Left renal cortex interstitium (tissue), 4 donors: ENCODE measurements around the gene KIDINS220. TPM values are rescaled to one million over a fixed set of nuclear protein-coding genes. Genes with fewer than 3 reads are reported as not detected.

ENCODE experiments used
- DNase-seq, 4 donors: peaks; one replicate each; pipeline ENCODE4 v3.0.0-alpha.2; 2013; ENCODE audit warnings: low read depth in 4 of 4, low spot score in 2 of 4, missing footprints in 1 of 4
- polyA plus RNA-seq, 4 donors: library from polyadenylated mRNA; unstranded; fragments of 120-200 nt; gene quantifications; one replicate each; pipeline ENCODE4 v1.2.1, GENCODE V29; 2013; ENCODE audit not compliant: insufficient read length in 4 of 4

Gene KIDINS220
- polyA plus RNA-seq, 4 donors: 81.8 to 102 (median 95.7) TPM

DNA sequence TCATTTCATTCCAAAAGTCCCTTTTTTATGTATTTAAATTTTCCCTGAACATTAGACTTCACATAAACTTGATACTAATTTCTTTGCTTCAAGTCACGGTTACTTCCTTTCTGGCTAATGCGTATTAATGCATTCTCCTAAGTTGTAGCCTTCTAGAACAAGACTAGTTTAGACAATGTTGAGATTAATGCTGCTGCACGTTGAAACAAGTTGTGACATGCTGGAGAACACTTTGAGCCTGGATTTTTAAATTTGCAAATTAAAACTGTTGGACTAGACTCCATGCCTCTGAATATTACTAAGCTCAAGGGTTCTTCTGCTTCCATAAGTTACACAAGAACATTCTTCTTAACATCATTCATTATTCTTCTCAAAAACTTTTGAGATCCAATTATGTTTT, 126.5 kb downstream of the KIDINS220 start:
- no peak for DNase-seq

DNA sequence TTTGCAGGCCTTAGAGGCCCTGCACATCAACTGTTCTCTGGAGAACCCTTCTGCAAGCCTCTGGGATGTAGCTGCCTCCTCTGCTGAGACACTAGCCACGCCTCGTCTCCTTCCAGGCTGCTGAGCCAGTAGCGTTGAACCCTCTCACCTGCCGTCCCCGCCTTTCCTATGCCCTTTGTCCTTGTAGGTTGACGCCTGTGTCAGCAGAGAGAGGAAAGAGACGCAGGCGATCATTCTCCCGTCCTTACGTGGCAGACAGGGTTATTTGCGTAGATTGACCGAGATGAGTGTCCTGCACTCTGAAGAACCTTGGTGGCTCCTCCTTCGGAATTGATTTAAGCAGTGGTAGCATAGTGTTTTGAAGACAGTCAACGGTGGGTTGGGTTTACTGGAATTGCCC, 127.8 kb downstream of the KIDINS220 start:
- DNase-seq: no peak

DNA sequence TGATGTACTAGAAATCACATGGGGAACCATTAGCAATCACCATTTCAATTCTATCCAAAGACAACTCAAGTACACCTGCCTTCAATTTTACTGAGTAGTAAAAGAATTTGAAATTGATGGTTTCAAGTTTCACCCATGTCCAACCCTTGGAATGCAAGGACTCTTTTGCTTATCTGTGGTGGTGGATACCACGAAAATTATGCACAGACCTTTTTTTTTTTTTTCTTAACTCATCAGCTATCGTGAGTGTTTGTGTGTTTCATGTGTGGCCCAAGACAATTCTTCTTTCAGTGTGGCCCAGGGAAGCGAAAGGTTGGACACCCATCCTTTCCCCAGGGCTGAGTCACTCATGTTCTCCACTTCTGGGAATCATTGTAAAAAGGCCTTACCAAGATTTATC, 132.5 kb downstream of the KIDINS220 start:
- no peak for DNase-seq

DNA sequence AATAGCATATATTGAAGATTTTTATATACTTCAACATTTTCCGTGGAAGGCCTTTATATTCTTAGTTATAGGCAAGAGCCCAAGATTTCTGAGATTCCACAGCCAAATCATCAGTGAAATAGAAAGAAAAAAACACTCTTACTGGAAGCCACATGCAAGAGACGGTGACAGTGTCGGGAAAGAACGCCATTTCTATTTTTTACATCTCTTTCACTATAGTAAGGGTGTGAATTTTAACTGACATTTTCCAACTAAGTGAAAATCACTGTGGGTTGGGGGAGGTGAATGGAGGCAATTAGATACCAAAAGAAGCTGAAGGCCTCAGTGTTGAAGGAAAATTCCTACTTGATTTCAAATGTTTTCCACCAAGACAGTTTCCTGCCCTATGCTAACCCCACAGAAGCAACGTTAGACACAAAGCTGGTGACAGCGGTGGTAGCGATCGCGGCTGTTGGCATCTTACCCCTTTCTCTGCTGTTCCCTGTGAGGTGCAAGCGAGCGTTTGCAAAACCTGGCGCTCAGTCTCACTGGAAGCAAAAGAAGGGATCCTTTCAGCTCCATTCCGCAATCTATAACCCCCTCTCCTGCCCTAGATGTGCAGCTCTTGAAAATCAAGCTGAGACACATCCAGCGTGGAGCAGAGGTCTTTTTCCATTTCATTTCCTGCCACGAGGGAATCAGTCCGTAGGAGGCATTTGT, 135.6 kb downstream of the KIDINS220 start:
- DNase-seq: no peak

DNA sequence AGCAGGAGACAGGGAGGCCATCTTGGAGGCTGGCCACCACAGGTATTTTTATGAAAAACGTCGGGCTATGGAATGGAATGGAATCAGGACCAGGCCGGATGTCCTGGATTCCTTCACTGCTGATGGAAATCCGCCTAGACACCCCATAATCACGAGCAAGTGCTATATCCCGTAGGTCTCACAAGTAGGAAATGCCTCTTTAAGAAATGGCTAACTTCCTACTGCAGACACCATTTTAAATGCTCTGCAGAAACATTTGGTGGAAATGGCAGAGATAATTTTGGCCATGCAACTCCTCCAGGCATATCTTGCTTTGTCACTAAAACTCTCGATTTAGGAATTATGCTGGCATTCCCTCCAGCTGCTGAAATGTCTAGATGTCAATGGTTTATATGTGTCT, 137.6 kb downstream of the KIDINS220 start:
- DNase-seq: no peak

DNA sequence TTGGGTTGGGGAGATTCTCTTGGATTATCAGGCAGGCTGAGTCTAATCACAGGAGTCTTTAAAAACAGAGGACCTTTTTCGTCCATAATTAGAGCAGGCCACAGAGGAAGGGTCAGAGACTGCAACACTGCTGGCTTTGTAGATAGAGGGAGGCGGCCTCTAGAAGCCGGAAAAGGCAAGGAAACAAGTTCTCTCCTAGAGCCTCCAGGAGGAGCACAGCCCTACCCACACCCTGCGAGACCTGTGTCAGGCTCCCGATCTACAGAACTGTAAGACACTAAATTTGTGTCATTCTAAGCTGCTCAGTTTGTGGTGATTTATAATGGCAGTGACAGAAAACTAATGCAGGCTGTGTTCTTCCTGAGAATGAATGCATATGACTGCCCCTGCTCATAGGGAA, 140.2 kb downstream of the KIDINS220 start:
- DNase-seq: no peak

DNA sequence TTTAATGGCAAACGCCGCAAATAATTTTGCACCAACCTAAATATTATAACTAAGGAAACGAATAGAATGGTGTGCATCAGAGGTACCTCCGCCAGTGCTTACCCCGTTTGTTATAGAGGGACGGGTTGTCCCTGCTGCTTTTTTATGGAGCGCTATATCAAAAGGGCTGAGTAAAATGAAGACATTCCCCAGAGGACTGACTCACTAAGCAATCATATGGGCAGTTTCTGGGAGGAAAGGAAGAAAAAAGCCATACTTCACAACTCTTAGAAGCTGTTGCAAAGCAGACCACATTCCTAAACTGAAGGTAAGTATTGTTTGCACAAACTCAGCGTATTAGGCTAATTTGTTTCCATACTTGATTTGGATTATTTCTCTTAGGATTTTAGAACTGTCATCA, 142.7 kb downstream of the KIDINS220 start:
- no peak for DNase-seq

DNA sequence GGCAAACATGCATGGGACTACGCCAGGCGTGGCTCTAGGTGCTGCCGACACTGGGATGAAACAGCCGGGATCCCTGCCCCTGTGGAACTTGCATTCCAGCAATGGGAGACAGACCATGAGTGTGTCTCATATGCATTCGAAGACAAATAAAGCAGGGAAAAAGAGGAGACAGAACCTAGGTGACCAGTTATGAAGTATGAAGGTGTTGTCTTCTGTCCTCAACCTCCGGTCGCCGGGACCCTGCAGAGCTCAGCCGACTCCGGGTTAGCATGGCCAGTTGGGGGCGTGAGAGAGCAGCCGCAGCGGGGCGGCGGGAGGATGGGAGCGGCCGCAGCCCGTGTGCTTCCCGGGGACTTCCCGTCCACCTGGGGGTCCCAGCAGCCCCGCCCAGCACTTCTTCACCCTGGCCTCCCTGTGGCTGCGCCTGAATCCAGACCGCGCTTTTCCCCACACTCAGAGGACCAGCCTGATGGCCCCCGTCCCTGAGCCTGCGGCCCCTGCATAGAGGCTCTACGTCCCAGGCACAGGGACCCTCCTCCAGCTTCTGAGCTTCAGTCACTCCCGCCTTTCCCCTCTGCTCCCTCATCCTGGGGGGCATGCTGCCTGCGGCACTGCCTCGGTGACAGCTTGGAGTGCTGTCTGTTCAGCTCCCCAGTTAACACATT, 144.1 kb downstream of the KIDINS220 start:
- peak in 3 of 4 donors; percentile 13 to 36 (median 31) for DNase-seq

DNA sequence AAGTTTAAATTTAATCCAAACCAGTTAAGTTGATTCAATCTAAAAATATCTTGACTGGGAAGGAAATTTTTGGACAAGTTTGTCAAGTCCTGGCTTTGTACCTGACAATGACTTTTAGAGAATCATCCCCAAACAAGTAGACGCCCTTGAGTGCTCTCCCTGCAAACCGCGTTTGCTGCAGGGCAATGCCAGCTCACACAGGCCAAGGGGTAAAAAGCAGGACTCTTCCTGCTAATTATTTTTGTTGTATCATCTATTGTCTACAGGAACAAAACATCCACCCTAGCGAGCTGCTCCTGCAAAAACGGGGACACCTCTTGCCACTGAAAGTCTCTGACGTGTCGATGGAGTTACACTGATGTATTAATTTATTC, 144.6 kb downstream of the KIDINS220 start:
- no peak for DNase-seq

DNA sequence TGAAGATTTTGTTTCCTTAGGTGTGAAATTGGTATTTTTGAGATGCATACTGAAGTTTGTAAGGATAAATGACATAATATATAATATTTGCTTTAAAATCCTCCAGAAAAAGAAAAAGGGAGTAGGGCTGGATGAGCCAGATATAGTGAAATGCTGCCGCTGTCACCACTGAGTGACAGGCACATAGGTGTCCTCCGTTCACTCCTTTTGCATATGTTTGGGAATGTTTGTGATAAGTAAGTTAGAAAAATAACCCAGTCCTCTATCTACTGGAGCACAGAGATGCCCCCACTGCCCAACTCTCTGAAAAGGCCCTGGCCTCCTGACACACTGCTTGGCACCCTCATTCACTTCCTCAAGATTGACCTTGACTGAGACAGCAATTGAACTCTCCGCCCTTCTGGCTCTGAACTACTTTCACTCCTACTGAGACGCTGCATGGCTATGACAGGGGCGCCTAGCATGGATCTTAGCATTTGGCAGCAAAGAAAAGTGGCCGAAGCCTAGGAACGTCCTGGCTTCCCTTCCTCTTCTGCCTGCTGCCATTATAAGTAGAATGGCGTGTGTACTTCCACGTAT, 145.5 kb downstream of the KIDINS220 start:
- no peak for DNase-seq

DNA sequence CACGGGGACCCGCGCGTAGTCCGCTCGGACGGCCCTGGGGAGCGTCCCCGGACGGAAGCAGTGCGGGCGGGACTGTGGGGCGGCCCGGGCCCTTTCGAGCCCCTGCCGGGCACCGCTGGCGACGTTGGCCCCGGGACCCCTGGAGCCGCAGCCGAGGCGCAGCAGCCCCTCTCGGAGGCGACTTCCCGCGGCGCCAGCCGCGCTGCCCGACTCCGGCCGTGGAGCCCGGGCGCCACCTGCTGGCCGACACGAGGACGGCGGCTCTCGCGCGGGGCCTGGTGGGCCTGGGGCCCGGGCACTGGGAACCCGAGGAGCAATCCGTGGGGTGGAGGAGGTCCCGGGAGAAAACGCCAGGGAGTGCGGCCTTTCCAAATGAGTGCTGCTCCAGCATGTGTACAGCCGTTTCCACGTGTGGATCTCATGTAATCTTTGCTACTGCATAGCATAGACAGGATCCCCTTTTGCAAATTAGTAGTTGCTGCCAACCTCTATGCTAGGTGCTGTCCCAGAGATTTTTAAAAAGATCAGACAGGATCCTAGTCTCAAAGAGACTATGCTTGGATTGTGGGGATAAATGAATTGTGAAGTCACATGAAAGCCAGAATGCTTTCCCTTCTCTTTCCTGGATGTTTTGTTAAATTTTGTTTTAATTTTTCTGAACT, 151.6 kb downstream of the KIDINS220 start:
- peak; percentile 51 to 65 (median 62) for DNase-seq

DNA sequence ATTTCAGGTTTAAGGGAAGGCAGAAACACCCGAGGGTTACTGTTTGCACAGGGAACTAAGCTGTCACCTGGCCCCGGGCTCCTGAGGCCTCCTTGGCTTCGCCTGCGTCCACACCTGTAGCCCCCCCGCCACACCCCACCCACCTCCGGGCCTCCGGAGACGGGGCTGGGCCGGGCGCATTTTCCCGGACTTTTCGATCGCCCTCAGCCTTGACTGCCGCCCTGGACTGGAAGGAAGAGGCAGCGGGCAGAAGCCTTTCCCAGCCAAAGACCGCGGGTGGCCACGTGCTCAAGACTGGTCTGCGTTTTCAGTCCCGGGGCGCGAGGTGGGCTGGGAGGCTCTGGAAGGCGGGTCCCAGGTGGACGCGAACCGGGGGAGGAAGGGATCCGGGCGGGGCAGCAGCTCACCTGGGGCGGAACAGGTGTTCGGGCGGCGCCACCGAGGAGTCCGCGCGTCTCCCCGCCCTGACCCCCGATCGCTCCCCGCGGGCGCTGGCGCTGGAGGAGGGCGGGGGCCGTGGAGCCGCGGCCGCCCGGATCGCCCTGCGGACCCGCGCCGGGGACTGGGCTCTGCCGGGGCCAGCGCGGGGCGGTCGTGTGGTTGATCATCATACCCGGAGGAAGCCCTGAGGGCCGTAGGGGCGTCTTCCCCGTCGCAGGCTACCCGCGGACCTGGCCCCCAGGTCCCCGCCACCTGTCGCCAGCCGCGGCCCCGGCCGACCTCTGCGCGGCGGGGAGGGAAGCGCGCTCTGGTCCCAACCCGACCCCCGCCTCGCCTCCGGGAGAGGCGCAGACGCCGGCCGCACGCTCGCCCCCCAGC, 152.3 kb downstream of the KIDINS220 start:
- peak in 3 of 4 donors; percentile 21 to 44 (median 26) for DNase-seq

DNA sequence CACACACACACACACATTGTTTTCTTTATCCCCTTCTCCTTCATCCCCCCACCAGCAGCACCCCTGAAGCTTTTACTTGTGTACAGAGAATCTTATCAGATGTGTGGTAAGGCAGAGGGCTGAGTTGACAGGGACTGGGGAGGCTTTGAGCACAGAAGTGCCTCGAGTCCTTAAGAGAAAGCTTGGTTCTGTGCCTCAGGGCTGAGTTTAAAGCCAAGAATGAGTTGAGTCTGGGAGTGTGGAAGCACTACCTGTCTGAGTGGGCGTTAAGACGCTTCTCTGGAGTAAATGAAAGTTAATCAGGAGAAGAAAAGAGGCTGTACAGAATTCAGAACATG, 152.9 kb downstream of the KIDINS220 start:
- peak in 1 of 4 donors; percentile 31 for DNase-seq

DNA sequence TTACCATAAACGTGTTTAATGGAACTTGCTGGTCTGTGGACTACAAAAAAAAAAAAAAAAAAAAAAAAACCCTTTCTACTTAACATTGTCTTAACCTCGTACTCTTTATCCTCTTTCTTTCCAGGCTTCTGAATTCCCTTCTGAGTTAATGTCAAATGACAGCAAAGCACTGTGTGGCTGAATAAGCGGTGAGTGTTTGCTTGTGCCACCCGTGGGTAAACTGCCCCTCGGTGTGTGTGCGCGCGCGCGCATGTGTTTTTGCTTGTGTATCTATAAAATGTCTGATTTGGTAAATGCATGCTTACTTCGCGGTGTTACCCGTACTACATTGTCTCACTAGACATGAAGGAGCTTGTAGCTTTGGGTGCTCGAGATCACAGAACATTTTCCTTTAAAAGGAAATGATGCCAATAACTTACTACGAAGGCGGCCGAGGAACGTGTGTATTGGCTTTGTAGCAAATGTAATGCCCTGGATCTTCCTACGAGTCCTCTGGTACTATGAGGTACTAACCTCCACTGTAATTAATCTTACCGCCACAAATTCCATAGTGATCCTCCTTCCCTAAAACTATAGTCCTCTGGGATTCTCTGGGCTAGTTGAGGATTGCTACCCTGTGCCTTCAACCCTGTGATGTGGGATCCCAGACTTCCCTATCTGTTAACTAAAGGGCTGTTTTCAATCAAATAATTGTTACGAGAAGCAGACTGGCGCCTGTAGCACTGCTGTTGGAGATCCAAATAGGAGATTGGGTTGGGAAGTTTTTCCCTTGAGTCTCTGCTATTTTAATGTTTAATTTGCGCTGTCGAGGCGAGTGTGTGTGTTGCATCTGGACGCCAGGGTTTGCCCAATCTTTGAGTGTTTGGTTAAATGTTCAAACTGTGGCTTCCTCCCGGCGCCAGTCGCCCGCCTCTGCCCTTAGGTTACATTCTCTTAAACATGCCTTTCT, 154.4 kb downstream of the KIDINS220 start:
- DNase-seq: peak; percentile 22 to 72 (median 44)

DNA sequence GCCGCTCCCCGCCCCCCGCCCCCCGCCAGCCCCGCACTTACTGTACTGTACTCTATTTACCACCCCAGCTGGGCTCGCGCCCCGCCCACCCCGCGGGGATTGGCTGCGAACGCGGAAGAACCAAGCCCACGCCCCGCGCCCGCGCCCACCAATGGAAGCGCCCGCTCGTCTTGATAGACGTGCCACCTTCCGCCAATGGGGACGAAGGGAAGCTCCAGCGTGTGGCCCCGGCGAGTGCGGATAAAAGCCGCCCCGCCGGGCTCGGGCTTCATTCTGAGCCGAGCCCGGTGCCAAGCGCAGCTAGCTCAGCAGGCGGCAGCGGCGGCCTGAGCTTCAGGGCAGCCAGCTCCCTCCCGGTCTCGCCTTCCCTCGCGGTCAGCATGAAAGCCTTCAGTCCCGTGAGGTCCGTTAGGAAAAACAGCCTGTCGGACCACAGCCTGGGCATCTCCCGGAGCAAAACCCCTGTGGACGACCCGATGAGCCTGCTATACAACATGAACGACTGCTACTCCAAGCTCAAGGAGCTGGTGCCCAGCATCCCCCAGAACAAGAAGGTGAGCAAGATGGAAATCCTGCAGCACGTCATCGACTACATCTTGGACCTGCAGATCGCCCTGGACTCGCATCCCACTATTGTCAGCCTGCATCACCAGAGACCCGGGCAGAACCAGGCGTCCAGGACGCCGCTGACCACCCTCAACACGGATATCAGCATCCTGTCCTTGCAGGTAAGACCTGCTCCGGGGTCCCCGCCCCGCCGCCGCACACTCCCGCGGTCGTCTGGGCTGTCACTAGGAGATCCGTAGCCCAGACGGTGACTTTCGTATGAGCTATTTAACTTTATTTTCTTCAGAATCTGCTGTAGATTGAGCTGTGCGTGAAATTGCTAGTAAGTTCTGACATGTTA, 155.4 kb downstream of the KIDINS220 start, which contains the start of gene ID2:
Gene ID2, plus strand, starts transcription at position 271 of the 907 bp plus-strand sequence. Its CDS starts 110 bp downstream, at position 381.
- DNase-seq: peak; percentile 93 to 100 (median 98)

DNA sequence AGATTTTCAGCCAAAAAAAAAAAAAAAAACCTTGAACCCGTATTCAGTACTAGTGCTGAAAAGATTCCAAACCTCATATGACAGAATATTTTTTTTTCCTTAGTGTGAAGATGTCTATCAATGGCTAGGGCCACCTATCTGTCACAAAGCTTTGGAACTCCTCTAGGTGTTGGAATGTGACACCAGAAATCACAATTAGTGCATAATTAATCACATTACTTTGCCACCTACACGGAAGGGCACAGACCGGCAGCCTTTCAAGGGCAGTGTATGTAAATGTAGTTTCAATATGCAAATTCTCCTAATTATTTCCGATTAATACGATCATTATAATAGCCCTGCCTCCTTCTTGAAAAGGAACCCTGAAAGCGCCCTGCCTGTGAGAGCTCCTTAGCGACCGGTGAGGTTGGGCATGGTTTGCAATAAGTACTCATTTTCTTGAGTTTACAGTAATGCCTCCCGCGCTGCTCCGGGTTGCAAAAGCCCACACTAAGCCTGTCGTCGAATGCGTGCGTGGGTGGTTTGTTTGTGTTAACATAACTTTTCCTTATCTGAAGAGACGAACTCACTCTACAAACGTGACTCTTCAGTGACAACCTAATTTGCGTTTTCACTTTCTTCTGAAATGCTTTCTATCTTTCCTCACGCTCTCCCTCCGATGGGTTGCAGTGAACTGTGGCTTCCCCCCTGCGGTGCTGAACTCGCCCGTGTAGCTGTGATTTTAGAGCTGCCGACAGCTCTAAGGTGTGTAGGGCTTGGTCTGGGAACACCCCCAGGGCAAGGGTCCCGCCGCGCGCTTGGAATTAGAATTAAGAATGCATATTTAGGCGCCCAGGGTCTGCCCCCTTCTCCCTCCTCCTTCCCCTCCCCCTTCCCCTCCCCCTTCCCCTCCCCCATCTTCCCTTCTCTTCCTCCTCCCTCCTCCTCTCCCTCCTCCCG, 156.3 kb downstream of the KIDINS220 start:
- DNase-seq: peak; percentile 55 to 76 (median 65)
